Transverse colon (tissue), 4 donors: ENCODE measurements around the gene NOMO2.
"Not testable (repeated sequence)": the region's sequence is repeated elsewhere in the genome, so short reads cannot be mapped to it uniquely, and the experiment has no call there.

Experiments used
- CTCF ChIP-seq, 5 experiments: fragments of 200-600 bp in 3 of 5; fragments of 450-650 bp in 2 of 5; sonication (generic) in 3 of 5; IDR thresholded peaks; 1 replicate in 2 of 5; 2 replicates in 3 of 5; pipeline ENCODE4 v1.5.1; 2016 to 2017; ENCODE audit warnings: antibody characterized with exemption in 5 of 5, inconsistent platforms in 3 of 5, mild to moderate bottlenecking in 2 of 5, moderate library complexity in 1 of 5
- EP300 ChIP-seq: sonication (generic); formaldehyde crosslinking; IDR thresholded peaks from one replicate; pipeline ENCODE4 v1.6.1; 2017; ENCODE audit warnings: antibody characterized with exemption, low read depth
- POLR2A ChIP-seq: fragments of 450-650 bp; IDR thresholded peaks from one replicate; pipeline ENCODE4 v1.6.1; 2016; ENCODE audit warnings: antibody characterized with exemption, mild to moderate bottlenecking, moderate library complexity
- POLR2AphosphoS5 ChIP-seq, 3 donors: sonication (generic); formaldehyde crosslinking; IDR thresholded peaks; one replicate each; pipeline ENCODE4 v1.6.1; 2016; ENCODE audit warnings: antibody characterized with exemption in 3 of 3

- not testable (repeated sequence) for TF ChIP-seq POLR2A; EP300; CTCF (IDR thresholded peaks at IDR 0.05); POLR2AphosphoS5 (IDR thresholded peaks at IDR 0.05)
Observed at GRCh38 chr16:18570529-18571306, 8.8 kb upstream of the NOMO2 start.
